Globus pallidus (tissue), 1 donor: Measurements from ENCODE around the gene TBCCD1.
A peak's percentile ranks its signal among the peaks of the same experiment; 100 is the strongest.

Source experiments
- DNase-seq: peaks from one replicate; pipeline ENCODE4 v3.0.0-alpha.2; 2015; ENCODE audit warnings: low spot score

Gene TBCCD1

GRCh38 chr3:186567072-186567921, at the start of gene TBCCD1:
TBCCD1 (minus strand) TSS chr3:186567339; CDS start chr3:186564329, 3,010 bp downstream.
- peak; percentile 86 for DNase-seq

- DNase-seq, result no peak
Observed at GRCh38 chr3:186616299-186616617, 49.1 kb upstream of the TBCCD1 start.

DNA sequence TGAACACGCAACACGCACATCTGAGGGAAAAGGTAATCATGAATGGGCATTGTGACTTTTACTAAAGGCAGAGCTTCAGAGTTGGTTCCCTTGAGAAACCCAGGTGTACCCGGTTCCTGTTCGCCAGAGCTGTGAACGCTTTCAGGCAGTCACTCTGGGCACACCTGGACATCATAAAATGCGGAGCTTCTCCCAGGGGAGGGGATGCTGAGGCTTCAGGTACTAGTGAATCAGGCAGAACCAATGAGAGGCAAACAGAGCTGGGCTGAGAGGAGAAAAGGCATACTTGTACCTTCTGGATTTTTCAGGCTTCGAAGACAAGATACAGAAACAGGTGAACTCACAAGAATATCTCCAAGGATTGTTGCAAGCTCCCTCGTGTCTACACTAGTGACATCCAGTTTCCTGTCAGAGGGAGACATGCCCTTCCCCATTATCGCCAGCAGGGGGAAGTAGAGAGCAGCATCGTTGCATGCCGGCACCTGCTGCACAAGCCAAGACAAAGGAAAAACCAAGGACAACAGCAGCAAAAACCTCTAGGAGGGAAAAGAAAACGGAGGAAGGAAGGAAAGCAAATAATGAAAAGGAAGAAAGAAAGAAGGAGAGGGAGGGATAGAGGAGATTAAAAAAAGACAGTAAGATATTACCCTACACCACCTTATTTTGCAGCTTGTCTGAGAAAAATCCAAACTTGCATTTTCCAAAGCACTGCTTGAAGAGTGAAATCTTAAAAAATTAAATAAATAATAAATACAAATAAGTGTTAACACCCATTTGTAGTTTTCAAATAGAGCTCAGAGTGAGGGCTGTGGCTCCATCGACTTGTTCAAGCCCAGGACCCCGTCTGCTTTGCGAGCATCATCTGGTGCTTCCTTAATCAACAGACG, 47.7 kb upstream of the TBCCD1 start:
- DNase-seq, result peak; percentile 65

DNA sequence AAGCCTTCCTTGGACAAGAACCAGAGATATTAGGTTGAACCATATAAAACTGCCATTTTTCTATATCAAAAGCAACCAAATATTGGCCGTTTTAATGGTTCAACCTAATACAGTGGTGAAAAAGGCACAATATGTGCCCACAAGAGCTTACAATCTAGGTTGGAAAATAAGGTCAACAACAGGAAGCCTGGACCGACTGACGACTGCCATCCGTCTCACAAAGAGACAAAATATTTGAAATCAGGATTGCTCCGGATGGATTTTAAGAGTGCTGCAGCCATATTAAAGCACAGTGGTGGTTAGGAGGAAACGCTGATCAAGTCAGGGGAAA, 47.1 kb upstream of the TBCCD1 start:
- no peak for DNase-seq

DNA sequence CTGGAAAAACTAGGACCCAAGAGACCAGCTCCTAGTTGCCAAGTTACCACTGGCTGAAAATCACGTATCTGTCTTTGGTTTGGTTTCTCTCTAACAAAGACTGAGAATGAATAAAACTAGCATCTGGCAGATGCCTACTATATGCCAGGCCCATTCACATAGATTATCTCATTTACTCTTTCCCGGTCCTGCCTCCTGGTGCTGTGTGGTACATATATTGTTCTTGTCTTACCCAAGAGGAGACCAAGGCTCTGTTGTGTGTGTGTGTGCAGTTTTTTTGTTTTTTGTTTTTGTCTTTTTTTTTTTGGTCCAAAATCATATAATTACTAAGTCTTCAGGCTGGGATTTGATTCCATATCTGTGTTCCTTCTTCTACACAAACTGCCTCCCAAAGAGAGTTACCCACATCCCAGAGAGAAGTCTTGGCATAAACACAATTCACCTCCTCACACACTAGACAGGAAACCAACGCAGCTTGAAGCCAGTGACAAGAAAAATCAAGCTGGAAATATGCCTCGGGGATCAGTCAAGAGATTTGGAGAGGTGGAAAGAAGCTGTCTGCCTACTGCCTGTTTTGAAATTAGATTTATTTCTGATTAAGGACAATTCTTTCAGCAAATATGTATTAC, 46.6 kb upstream of the TBCCD1 start:
- no peak for DNase-seq

DNA sequence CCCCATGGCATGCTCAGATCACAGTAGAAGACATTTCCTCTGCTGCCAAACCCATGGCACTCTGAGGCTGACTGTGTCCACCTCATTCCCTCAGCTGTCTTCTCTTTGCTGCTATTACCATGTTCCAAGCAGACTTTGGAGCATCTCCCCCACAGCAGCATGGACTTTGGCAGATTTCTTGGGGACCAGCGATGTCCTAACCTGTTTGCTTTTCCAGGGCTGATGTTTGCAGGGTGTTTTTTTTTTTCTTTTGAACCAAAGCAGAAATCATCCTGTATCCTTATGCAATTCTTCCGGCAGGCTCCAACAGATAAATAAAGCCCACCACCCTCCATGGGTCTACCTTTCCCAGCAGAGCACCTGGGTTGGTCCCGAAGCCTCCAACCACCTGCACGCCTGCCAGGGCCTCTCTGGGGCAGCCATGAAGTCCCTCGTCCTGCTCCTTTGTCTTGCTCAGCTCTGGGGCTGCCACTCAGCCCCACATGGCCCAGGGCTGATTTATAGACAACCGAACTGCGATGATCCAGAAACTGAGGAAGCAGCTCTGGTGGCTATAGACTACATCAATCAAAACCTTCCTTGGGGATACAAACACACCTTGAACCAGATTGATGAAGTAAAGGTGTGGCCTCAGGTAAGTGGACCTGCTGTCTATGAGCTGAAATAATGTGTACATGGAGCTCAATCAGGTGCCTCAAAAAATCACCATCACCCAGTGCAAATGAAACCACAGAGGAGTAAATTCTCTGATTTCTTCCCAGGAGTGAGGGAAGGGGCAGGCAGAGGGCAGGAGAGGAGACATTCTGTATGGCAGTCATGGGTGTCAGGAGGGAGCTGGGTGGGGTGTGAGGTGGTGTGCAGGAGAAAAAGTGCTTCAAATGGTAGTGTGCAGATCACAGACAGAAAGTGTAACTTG, 45.8 kb upstream of the TBCCD1 start, which contains the start of gene AHSG:
Gene AHSG (plus strand): TSS at position 340 of the 916 bp plus-strand sequence. CDS start 82 bp downstream, at position 422.
- no peak for DNase-seq

GRCh38 chr3:186612065-186612464, 44.9 kb upstream of the TBCCD1 start:
- DNase-seq, result no peak

- no peak for DNase-seq
Observed at GRCh38 chr3:186609247-186609868, 42.2 kb upstream of the TBCCD1 start.

GRCh38 chr3:186608624-186609215, 41.6 kb upstream of the TBCCD1 start:
- DNase-seq, result no peak

GRCh38 chr3:186605561-186606545, 38.7 kb upstream of the TBCCD1 start:
- DNase-seq, result no peak

DNA sequence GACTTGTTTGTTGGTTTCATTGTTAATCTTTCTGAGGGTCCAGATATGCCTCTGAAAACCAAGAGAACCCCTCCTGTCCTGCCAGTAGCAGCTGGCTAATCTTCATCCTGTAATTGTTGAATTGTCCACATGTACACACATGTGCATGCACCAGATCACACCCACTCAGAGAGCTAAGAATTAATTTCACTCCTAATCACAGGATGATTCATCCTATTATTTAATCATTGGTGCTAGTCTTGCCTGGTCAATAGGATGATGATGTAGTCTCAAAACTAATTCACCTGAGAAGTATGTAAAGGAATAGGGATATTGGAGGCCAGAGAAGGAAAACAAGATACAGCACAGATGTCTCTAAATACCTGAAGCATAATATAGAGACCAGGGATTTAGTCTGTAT, 37.9 kb upstream of the TBCCD1 start:
- DNase-seq, result no peak

- DNase-seq, result no peak
Observed at GRCh38 chr3:186603159-186603558, 36.0 kb upstream of the TBCCD1 start.

GRCh38 chr3:186600896-186601295, 33.8 kb upstream of the TBCCD1 start:
- DNase-seq, result no peak

GRCh38 chr3:186599785-186600166, 32.6 kb upstream of the TBCCD1 start:
- no peak for DNase-seq

- no peak for DNase-seq
Observed at GRCh38 chr3:186599142-186599784, 32.1 kb upstream of the TBCCD1 start.

DNA sequence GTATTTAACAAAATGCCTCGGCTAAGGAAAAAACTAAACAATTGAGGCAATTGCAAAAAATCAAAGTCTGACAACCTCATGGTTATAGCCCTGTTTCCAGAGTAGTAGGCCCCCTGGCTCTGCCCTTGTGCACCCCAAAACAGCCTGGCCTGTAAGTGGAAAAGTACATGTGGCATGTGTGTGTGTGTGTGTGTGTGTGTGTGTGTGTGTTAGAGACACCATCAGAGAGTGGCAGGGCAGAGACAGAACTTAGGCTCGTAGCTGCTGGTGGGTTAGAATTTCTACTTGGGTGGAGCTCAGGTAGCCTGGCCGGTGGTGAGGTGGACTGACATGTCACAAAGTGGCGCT, 31.6 kb upstream of the TBCCD1 start:
- no peak for DNase-seq

DNA sequence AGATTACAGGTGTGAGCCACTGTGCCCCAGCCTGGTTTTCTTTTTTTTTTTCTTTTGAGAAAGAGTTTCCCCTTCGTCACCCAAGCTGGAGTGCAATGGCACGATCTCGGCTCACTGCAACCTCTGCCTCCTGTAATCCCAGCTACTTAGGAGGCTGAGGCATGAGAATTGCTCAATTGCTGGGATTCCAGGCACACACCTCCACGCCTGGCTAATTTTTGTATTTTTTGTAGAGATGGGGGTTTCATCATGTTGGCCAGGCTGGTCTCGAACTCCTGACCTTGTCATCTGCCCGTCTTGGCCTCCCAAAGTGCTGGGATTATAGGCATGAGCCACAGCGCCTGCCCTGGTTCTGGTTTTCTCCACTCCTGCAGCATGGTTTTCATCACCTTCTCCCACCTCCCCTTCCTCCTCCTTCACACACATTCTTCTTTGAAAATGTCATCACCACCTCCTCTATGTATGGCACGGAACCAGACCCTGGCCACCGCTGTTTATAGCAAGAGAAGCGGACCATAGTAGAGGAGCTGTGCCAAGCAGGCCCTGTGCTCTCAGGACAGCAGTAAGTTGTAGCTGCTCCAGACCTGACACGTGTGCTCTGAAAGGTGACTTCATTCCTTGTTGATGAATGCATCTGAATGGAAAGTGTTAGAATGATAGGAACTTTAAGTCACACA, 31.1 kb upstream of the TBCCD1 start:
- DNase-seq, result no peak

GRCh38 chr3:186596568-186597287, 29.6 kb upstream of the TBCCD1 start:
- no peak for DNase-seq
